Activated CD4-positive, alpha-beta memory T cell treated with anti-CD3 and anti-CD28 coated beads for 36 hours (primary cell): ENCODE results near the gene TFCP2. TPM values are rescaled to one million over a fixed set of nuclear protein-coding genes. Genes with fewer than 3 reads are reported as not detected.
A peak's percentile ranks its signal among the peaks of the same experiment; 100 is the strongest.

Experiments
- CTCF ChIA-PET: fragments of 350-600 bp; sonication (Branson Sonifier 250); formaldehyde crosslinking; loops from one replicate; lab custom pipeline; 2021; ENCODE audit warnings: antibody characterized with exemption, inconsistent platforms; lab: Charles Lee
- POLR2A ChIA-PET: fragments of 350-600 bp; sonication (Branson Sonifier 250); formaldehyde crosslinking; loops from one replicate; lab custom pipeline; 2021; ENCODE audit warnings: antibody characterized with exemption; lab: Charles Lee
- DNase-seq: peaks from one replicate; pipeline ENCODE4 v3.0.0-alpha.2; 2020
- H3K27ac Mint-ChIP-seq: one replicate; pipeline ENCODE4 v1.8.0; 2021; ENCODE audit warnings: mixed read lengths
- H3K27me3 Mint-ChIP-seq: one replicate; pipeline ENCODE4 v1.8.0; 2021; ENCODE audit warnings: mixed read lengths
- H3K36me3 Mint-ChIP-seq: one replicate; pipeline ENCODE4 v1.8.0; 2021; ENCODE audit warnings: mixed read lengths
- H3K4me1 Mint-ChIP-seq: one replicate; pipeline ENCODE4 v1.8.0; 2021; ENCODE audit warnings: low read depth, mixed read lengths
- H3K4me3 Mint-ChIP-seq: one replicate; pipeline ENCODE4 v1.8.0; 2021; ENCODE audit warnings: mild to moderate bottlenecking, mixed read lengths
- H3K9me3 Mint-ChIP-seq: one replicate; pipeline ENCODE4 v1.8.0; 2021; ENCODE audit warnings: mixed read lengths
- intact Hi-C: fragments of 100-400 bp; cut with micrococcal nuclease; formaldehyde crosslinking; loops from one replicate; pipeline ENCODE4 v1.15.1; 2023
- total RNA-seq, 2 experiments: library from RNA; stranded (reverse); gene quantifications; one replicate each; pipeline ENCODE4 v1.2.3, GENCODE V29; 2021

The TFCP2 gene
- total RNA-seq, 2 experiments from 2014 or later = 32.0 to 34.1 TPM

DNA sequence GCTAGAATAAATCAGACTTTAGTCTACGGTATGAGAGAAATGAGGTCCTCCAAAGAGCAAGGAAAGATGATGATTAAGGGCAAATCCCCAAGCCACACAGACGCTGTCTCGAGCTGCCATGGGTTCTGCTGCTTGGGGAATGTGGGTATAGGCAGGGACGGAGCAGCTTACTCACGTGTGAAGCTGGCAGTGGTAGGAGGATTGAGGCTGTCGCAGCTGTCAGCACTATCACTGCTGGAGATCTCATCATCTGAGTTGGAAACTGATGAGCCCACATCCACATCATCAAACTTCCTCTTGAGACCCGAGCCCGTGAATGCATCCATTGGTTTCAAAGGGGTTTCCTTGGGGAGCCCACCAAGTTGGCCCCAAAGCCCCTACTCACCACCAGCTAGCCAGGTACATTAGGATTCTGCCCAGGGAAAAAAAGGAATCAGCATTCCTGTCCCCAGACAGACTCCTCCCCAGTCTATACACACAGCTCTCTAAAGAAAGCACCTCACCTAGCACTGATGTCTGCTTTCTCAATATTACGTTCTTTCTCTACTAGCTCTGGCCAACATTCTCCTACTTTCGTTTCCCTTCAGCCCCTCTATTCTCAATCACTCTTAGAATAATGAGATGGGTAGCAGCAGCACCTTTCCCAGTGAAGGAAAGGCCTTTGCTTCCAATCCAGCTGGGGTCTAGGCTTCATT lies 96.6 kb downstream of the TFCP2 start:
- Mint-ChIP-seq H3K36me3 (peaks cover 18% of the 10 kb centered on the region), H3K9me3 (no peaks in the 10 kb centered on the region), H3K27ac (peak overlapping the region; percentile 59), H3K4me1 (peaks cover 32% of the 10 kb centered on the region), H3K27me3 (no peaks in the 10 kb centered on the region), H3K4me3 (no peak overlapping the region)
- intact Hi-C loops = no loop called here
- ChIA-PET CTCF (interaction anchor here (0.7 to 1.5 kb wide), 4 partner anchors 22 to 265 kb away, joined by 3 to 5 read pairs (median 4); no protein-coding TSS in a partner anchor), POLR2A (interaction anchor here (1.4 kb wide), 1 partner anchor 50 kb away, joined by 3 read pairs; the partner anchor contains the start of gene SLC11A2)
- peak; percentile 44 for DNase-seq

DNA sequence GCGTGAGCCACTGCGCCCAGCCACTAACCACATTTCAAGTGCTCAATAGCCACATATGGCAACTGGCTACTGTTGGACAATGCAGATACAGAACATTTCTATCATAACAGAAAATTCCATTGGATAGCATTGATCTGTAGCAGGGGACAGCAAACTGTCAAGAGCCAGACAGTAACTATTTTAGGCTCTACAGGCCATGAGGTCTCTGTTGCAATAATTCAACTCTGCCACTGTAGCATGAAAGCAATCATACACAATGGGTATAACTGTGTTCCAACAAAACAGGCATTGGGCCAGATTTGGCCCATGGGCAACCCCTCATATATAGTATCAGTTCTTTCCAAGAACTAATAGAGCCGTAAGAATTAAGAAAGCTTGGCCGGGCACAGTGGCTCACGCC lies 97.5 kb downstream of the TFCP2 start:
- H3K27me3 Mint-ChIP-seq = no peaks in the 10 kb centered on the region
- H3K27ac Mint-ChIP-seq = no peak overlapping the region
- no peaks in the 10 kb centered on the region for H3K9me3 Mint-ChIP-seq
- H3K36me3 Mint-ChIP-seq = peaks cover 15% of the 10 kb centered on the region
- CTCF ChIA-PET = interaction anchor here (0.7 kb wide), 1 partner anchor 177 kb away, joined by 4 read pairs; no protein-coding TSS in a partner anchor
- peaks cover 25% of the 10 kb centered on the region for H3K4me1 Mint-ChIP-seq
- no peak overlapping the region for H3K4me3 Mint-ChIP-seq
- DNase-seq = no peak
- intact Hi-C loops = no loop called here
- POLR2A ChIA-PET = interaction anchor here (0.9 kb wide), 2 partner anchors 8 to 14 kb away, joined by 3 read pairs; partner anchors contain the start of gene CSRNP2

DNA sequence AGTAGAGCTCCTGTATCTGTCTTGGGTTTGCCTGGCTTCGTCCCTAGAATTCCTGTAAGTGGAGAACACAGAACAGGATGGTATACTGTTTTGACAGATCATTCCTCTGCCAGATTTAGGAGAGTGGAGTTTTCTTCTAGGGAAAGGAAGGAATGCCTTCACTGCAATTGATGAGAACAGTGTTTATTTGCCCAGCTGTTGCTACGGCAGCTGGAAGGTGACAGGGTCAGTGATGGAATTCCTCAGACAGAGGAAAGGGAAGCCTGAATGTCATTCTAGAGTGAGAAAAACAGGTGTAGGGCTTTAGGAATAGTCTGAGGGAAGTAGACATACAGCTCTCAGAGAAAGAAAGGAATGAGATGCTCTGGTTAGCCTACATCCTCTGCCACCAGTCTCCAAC lies 101.3 kb downstream of the TFCP2 start:
- intact Hi-C loops = no loop called here
- no peak for DNase-seq
- CTCF ChIA-PET = no interaction called here
- Mint-ChIP-seq H3K27me3 (no peaks in the 10 kb centered on the region), H3K36me3 (peaks cover 11% of the 10 kb centered on the region), H3K9me3 (no peaks in the 10 kb centered on the region), H3K4me1 (peaks cover 10% of the 10 kb centered on the region), H3K27ac (no peak overlapping the region), H3K4me3 (no peak overlapping the region)
- POLR2A ChIA-PET = no interaction called here

DNA sequence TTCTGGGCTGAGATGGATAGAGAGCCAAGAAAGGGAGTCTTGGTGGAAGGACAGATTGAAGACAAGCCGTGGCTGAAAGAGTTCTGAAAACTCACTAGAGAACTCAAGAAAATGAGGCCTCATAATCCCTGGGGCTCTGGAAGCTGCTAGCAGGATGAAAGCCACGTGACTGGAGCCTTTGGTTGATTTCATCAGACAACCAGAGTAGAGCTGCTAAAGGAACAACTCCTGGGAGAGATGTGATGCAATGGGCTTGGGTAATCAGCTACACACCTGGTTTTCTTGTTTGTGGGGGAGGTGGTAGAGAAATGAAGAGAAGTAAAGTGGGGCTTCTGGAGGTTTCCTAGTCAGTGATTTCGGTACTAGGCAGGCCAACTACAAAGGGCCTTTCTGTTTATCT lies 102.9 kb downstream of the TFCP2 start:
- Mint-ChIP-seq H3K4me1 (no peaks in the 10 kb centered on the region), H3K27ac (peak overlapping the region; percentile 3), H3K4me3 (no peak overlapping the region), H3K36me3 (peaks cover 17% of the 10 kb centered on the region), H3K9me3 (no peaks in the 10 kb centered on the region), H3K27me3 (no peaks in the 10 kb centered on the region)
- ChIA-PET CTCF (no interaction called here), POLR2A (no interaction called here)
- intact Hi-C loops = no loop called here
- DNase-seq = no peak

DNA sequence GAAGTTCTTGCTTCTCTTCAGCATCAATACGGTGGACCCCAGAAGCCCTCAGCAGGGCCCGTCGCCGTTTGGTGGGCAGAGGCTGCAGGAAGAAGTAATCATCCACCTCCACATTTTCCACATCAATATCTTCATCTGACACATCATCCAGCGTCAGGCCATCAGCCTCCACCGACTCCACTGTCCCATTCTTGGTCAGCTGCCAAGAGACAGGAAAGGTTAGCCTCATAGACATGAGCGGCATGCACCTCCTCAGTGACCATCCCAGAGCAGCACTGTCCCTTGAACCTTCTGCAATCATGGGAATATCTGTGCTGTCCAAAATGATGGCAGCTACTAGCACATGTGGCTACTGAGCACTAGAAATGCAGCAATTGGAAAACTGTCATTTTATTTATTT lies 105.2 kb downstream of the TFCP2 start:
- ChIA-PET POLR2A (no interaction called here), CTCF (no interaction called here)
- no peak overlapping the region for H3K27ac Mint-ChIP-seq
- H3K4me3 Mint-ChIP-seq = no peak overlapping the region
- intact Hi-C loops = no loop called here
- H3K9me3 Mint-ChIP-seq = no peaks in the 10 kb centered on the region
- no peaks in the 10 kb centered on the region for H3K4me1 Mint-ChIP-seq
- peaks cover 13% of the 10 kb centered on the region for H3K36me3 Mint-ChIP-seq
- H3K27me3 Mint-ChIP-seq = no peaks in the 10 kb centered on the region
- no peak for DNase-seq

DNA sequence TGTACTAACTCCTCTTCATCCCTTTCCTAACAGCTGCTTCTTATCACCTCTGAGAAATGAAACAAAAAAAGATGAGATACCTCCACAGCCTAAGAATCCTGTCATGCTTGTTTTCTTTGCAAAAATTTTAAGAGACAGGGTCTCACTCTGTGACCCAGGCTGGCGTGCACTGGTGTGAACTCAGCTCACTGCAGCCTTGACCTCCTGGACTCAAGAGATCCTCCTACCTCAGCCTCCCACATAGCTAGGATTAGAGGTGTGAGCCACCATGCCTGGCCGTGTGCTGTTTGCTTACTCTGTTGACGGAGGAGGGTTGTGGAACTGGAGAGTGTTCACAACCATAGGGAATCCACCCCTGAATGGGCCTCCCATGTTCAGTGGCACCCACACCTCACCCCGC lies 105.7 kb downstream of the TFCP2 start:
- Mint-ChIP-seq H3K9me3 (no peaks in the 10 kb centered on the region), H3K27ac (peak overlapping the region; percentile 5), H3K27me3 (no peaks in the 10 kb centered on the region), H3K36me3 (peaks cover 16% of the 10 kb centered on the region), H3K4me1 (no peaks in the 10 kb centered on the region), H3K4me3 (no peak overlapping the region)
- intact Hi-C loops = no loop called here
- CTCF ChIA-PET = interaction anchor here (1.8 kb wide), 1 partner anchor 302 kb away, joined by 8 read pairs; no protein-coding TSS in a partner anchor
- POLR2A ChIA-PET = no interaction called here
- no peak for DNase-seq

DNA sequence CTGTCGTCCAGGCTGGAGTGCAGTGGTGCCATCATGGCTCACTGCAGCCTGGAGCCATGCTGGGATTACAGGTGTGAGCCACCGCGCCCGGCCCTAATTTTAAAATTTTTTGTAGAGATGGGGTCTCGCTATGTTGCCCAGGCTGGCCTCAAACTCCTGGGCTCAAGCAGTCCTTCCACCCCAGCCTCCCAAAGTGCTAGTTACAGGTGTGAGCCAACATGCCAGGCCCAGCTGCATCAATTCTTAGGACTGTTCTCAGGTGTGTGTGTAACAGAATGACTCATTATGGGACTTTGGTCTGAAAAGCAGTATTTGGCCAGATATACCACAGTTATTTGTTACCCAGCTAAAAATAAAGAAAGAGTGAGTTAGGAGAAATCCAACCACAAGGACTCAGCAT lies 107.4 kb downstream of the TFCP2 start:
- ChIA-PET CTCF (interaction anchor here (1.8 kb wide), 1 partner anchor 300 kb away, joined by 8 read pairs; no protein-coding TSS in a partner anchor), POLR2A (no interaction called here)
- Mint-ChIP-seq H3K4me1 (no peaks in the 10 kb centered on the region), H3K27me3 (no peaks in the 10 kb centered on the region), H3K9me3 (no peaks in the 10 kb centered on the region), H3K4me3 (no peak overlapping the region), H3K27ac (no peak overlapping the region), H3K36me3 (peaks cover 13% of the 10 kb centered on the region)
- no peak for DNase-seq
- intact Hi-C loops = no loop called here

DNA sequence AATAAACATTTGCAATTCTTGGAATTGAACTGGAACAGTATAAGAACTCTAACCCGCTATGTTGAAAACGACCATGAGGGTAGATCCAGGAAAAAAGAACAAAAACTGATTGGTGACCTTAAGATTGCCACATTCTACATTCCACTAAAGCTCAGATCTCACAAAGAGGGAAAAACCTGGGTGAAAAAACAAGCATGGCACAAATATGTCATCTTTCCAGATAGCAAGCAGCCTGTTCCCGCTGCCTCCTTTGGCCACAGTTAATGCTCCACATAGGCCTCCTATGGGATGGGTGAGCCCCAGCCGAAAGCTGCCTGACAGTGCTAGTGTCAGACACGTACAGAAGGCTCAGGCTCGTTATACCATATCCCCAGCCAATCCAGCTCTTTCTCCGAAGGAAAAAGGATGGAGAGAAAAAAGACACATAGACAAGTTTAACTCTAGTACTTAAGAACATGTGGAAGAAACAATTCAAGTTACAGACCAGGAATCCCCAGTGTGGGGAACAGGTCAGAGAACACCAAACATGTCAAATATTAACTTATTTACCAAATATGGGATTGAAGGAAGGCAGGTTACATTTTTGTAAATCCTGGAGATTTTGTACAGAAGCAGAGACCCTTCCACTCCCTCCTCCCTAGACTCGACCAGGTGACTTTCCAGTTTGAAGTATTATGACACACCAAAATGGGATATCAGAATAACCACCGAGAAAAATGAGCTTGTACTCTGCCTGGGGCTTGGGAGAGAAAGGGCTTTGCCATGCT lies 110.1 kb downstream of the TFCP2 start:
- ChIA-PET POLR2A (interaction anchor here (0.6 to 1.0 kb wide), 3 partner anchors 12 to 22 kb away, joined by 3 to 4 read pairs (median 3); partner anchors contain the start of gene LETMD1), CTCF (no interaction called here)
- intact Hi-C loops = no loop called here
- Mint-ChIP-seq H3K27ac (peak overlapping the region; percentile 43), H3K36me3 (peaks cover 28% of the 10 kb centered on the region), H3K4me3 (no peak overlapping the region), H3K9me3 (no peaks in the 10 kb centered on the region), H3K4me1 (no peaks in the 10 kb centered on the region), H3K27me3 (no peaks in the 10 kb centered on the region)
- no peak for DNase-seq

DNA sequence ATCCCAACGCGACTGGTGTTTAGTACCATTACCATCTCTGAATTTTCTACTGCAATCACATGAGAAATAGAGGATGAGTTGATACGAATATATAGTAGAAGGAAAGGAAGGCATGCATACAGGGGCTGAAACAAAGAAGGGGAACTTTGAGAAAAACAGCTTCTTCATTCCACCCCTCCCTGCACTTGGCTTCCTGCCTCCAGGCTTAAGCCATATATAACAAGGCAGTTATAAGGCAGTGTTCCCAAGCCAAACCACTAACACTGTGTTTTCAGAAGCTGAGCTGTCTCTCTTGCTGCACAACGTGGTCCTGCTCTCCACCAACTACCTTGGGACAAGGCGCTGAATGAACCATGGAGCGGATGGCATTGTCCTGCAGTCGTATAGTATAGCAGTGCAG lies 113.8 kb downstream of the TFCP2 start:
- intact Hi-C loops = no loop called here
- no peaks in the 10 kb centered on the region for H3K27me3 Mint-ChIP-seq
- H3K4me3 Mint-ChIP-seq = no peak overlapping the region
- no peak for DNase-seq
- H3K36me3 Mint-ChIP-seq = peaks cover 39% of the 10 kb centered on the region
- H3K27ac Mint-ChIP-seq = no peak overlapping the region
- ChIA-PET POLR2A (no interaction called here), CTCF (interaction anchor here (0.9 kb wide), 1 partner anchor 194 kb away, joined by 3 read pairs; no protein-coding TSS in a partner anchor)
- no peaks in the 10 kb centered on the region for H3K9me3 Mint-ChIP-seq
- H3K4me1 Mint-ChIP-seq = no peaks in the 10 kb centered on the region

DNA sequence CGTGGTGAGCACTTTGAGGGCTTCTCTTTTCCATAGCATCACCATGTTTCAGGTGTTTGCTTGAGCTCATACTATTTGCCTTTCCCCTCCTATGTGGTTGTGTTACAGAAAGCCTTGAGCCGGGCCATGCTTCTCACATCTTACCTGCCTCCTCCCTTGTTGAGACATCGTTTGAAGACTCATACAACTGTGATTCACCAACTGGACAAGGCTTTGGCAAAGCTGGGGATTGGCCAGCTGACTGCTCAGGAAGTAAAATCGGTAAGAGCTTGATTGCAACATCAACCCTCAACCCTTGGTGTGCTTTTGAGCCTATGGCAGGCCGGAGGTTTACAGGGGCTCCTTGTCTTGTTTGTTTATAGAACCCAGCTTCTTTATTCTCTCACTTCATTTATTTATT lies 116.7 kb downstream of the TFCP2 start:
- Mint-ChIP-seq H3K27ac (peak overlapping the region; percentile 23), H3K9me3 (no peaks in the 10 kb centered on the region), H3K36me3 (peaks cover 53% of the 10 kb centered on the region), H3K4me3 (no peak overlapping the region), H3K27me3 (no peaks in the 10 kb centered on the region), H3K4me1 (peaks cover 7% of the 10 kb centered on the region)
- CTCF ChIA-PET = interaction anchor here (0.7 kb wide), 1 partner anchor 25 kb away, joined by 3 read pairs; no protein-coding TSS in a partner anchor
- intact Hi-C loops = no loop called here
- no peak for DNase-seq
- POLR2A ChIA-PET = no interaction called here

DNA sequence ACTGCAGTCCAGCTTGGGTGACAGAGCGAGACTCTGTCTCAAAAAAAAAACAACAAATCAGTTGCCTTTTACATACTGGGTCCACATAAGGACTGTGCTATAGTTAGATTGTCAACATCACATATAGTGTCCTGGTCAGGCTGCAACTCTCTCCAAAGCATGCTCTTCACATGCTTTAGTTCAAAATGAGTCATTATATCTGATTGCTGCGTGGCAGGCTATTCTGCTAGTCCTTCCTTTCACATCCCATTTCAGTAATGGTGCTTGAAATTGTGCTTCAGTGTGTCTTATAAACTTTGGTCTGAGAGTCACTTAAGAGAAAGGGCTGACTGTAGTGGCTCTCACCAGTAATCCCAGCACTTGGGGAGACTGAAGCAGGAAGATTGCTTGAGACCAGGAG lies 117.9 kb downstream of the TFCP2 start:
- Mint-ChIP-seq H3K9me3 (no peaks in the 10 kb centered on the region), H3K4me1 (peaks cover 10% of the 10 kb centered on the region), H3K27ac (no peak overlapping the region), H3K27me3 (no peaks in the 10 kb centered on the region), H3K4me3 (no peak overlapping the region), H3K36me3 (peaks cover 50% of the 10 kb centered on the region)
- POLR2A ChIA-PET = no interaction called here
- DNase-seq = no peak
- intact Hi-C loops = no loop called here
- CTCF ChIA-PET = interaction anchor here (1.6 kb wide), 1 partner anchor 21 kb away, joined by 5 read pairs; no protein-coding TSS in a partner anchor

DNA sequence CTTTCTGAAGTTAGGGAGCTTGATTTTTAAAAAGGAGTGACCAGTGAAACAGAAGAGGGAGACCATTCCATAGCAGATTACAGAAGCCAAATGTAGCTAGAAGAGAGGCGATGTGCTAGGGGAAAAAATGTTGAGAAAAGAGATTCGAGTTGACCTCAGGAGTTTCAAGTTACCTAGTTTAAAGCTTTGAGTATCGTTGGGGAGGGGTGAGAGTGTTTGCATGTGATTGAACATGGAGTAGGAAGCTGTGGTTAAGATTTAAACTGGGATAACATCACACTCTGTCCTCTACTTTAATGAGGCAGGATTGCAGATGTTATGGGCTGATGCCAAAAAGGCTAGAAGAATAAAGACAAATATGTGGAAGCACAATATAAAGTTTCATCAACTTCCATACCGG lies 121.1 kb downstream of the TFCP2 start:
- DNase-seq = no peak
- ChIA-PET POLR2A (interaction anchor here (0.9 to 2.0 kb wide), 3 partner anchors 9 to 31 kb away, joined by 3 to 6 read pairs (median 3); partner anchors contain the start of gene CSRNP2), CTCF (interaction anchor here (0.9 kb wide), 1 partner anchor 25 kb away, joined by 3 read pairs; no protein-coding TSS in a partner anchor)
- H3K27ac Mint-ChIP-seq = peak overlapping the region; percentile 58
- intact Hi-C loops = no loop called here
- no peaks in the 10 kb centered on the region for H3K27me3 Mint-ChIP-seq
- peaks cover 28% of the 10 kb centered on the region for H3K4me1 Mint-ChIP-seq
- H3K36me3 Mint-ChIP-seq = peaks cover 47% of the 10 kb centered on the region
- H3K9me3 Mint-ChIP-seq = no peaks in the 10 kb centered on the region
- H3K4me3 Mint-ChIP-seq = no peak overlapping the region
